DMS53 treated with DMSO at 0.1 percent for 48 hours (cell line): ENCODE measurements around the gene EPB41L4A.

Experiments used
- DNase-seq: peaks from one replicate; lab custom pipeline; 2025; ENCODE audit not compliant: unreplicated experiment; lab: John Stamatoyannopoulos, UW

Gene EPB41L4A

DNA sequence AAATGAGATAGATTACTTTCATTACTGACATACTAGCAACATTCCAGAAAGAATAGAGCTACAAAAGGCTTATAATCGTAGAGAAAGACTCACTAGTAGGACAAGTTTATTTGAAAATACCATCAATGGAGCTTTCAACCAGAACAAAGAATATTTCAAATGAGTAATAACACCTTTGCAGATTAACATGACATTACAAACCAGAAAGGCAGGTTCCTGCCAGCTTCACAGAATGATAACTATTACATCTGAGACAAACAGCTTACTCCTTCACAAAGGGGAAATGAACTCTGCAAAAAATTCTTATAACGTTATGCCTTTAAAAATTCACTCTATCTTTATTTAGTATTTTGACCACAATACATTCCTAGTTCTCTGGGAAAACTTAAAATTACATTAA lies 103.1 kb downstream of the EPB41L4A start:
- no peak for DNase-seq

DNA sequence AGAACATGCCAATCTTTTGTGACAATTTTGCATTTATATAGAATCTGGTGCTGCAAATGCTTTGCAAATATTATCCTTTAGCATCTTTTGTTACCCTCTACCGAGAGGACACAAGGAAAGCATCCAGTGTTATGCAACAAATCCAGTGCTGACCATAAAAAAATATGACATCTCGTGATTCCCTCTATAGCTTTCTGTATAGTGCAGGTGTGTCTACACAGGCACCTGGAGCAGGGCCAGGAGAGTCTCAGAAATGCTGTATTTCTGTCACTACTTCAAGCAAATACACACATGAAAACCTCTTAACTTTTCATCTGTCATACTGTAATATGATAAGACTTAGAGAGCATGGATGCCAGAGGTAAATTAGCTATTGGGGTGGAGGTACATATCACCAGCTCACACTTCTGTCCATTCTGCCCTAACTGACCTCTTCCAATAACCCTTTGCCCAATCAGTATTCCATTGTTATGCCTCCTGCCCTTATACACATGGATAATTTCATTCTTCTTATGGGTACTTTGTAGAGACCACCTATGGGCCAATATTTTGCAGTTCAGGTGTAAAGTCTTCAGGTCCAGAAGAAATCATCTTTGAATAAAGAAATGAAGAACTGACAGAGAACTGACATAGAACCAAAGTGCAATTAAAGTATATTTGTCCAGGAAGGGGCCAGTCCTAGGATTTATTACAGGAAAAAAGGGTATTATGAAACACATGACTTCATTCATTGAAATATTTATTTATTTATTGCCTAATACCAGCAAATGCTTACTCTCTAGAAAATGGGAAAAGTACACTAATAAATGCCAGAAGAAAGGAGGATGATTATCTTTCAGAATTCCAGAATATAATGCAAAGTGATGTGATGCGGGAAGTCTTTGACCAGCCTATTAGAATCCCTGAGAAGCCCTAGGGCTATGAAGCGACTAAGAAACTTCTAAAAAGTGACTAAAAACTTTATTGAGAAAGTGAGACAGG lies 106.5 kb downstream of the EPB41L4A start:
- DNase-seq = no peak

DNA sequence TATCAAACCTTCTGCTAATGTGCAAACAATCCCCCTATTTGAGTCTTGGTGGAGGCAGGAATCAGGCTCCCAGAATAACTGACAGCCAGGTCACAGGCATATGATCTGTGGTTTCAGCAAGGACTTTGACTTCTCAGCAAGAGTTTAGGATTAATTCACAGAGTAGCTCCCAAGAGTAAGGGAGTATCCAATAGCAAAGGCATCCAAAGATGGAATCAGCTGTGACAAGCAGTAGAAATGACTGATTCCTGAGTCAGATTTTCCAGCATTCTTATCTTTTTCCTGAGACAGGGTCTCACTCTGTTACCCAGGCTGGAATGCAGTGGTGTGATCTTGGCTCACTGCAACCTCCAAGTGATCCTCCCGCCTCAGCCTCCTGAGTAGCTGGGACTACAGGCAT lies 108.3 kb downstream of the EPB41L4A start:
- DNase-seq = no peak

DNA sequence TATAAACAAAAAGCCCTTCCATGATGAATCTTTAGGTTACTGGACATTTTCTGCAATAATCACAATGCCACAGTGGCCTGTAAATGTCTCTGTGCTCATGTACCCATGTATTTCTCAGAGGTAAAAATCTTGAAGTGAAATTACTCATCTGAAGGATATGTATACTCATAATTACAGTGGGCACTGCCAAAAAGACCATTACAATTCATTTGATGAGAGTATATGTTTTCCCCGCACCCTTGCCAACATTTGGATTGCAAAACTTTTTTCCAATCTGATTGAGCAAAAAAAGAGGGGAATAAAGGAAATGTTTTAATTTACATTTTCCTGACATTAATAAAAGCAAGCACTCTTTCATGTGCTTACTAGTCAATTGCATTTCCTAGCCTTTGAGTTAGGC lies 110.5 kb downstream of the EPB41L4A start:
- no peak for DNase-seq

DNA sequence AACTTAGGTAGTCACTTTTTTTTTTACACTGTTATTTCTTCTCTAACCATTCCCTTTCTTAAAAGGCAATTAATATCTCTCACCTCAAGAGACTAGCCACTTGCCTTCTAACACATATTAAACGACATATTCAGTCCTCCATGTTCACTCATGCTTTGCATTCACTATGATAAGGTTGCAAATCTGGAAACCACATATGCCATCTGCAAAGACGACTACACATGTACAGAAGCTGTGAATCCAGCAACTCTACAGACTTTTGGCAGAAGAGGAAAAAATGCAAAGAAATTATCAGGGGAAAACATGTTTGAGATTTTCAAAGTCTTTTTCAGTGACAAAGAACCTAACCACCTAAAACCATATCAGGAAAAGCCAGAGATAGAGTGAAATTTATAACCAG lies 112.1 kb downstream of the EPB41L4A start:
- no peak for DNase-seq

DNA sequence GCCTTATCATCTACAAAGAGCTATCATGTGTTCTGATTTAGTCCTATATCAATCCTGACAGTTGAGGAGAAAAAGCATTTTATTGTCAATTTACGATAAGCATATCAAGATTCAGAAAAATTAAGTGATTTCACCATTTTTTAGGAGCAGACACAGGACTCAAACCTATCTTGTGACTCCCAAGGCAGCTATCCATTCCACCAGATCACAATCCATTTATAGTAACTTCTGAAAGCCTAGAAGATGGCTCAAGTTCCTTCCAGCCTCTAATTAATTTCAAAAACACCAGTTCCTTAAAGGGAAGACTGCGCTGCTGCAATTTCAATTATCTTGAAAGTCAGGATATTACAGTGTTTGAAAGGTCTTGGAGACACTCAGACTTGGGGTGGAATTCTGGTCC lies 114.3 kb downstream of the EPB41L4A start:
- DNase-seq = no peak

DNA sequence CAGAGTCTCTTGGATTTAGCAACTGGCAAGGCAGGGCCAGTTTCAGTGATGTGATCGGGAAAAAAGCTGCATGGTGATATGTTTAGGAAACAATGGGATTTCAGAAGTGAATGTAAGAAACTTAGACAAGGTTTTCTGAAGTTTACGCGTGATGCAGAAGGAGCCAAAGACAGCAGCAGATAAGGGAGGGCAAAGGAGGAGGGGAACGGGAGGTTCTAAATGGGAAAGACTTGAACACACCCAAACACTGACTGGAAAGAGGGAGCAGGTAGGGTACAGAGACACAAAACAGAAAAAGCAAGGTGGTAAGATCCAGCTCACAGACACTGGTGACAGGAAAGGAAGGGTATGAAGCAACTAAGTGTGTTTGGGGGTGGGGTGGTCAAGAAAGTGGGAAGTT lies 115.4 kb downstream of the EPB41L4A start:
- DNase-seq = no peak

DNA sequence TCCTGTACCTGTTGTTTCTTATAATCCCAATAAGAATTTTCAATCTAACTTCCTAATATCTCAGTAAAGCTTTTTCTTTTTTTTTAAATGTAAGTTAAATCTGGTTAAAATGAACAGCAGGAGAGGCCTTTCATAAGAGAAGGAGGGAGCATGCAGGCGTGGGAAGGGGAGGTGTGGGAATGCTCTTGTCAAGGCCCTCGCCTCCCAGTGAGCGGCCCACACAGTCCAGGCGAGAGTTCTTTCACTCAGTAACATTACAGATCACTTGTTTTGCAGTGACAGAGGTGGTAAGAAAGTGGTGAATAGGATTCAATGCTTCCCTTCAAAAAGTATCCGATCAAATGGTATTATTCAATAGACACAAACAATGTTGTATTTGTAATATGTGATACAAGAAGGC lies 125.0 kb downstream of the EPB41L4A start:
- no peak for DNase-seq

DNA sequence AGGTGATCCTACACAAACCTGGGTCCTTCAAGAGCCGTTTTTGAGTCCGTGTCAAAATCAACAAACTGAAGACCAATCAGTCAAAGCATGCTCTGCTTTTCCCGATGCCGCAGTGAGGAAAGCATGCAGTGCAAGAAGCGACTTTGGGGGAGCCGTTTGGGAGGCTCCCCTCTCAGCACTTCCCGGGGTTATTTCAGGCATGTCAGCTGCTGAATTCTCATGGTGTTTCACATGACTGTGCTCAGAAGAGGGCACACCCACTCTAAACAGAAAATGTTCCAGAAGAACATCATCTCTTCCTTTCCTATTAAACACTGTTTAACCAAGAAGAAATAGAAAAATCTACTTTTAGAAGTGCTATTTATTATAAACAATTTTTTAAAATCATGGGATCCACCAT lies 125.5 kb downstream of the EPB41L4A start:
- DNase-seq = no peak

DNA sequence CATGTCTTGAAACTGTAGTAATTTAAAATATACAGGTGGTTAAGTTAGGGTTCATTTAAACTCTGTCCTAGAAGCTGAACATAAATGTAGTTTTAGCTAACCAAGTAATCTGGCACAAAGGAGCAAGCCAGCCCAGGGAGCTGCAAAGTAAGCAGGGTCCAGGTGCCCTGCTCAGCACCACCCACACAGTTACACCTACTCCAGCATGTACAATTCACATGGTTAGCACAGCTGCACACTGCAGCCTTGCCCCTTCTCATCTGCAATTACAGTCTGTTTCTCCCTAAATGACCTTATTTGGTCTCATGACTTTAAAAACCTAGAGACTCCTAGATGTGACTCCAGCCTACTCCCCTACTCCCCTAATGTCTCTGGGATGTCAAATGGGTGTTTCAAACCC lies 128.4 kb downstream of the EPB41L4A start:
- no peak for DNase-seq

DNA sequence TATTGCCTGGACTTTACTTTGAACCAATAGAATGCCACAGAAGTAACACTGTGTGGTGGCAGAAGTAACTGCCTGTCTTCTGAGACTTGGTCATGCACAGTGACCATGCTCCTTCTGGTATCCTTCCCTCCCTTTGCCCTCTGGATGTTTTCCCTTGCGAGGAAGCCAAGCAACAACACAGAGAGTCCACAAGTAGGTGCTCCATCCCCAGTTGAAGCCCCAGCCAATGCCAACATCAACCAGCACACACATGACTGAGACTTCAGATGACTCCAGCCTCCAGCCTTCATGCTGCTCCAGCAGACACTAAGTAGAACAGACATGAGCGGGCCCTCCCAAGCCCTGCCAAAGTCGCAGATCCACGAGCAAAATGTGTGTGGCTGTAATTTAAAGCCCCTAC lies 129.6 kb downstream of the EPB41L4A start:
- DNase-seq = no peak

DNA sequence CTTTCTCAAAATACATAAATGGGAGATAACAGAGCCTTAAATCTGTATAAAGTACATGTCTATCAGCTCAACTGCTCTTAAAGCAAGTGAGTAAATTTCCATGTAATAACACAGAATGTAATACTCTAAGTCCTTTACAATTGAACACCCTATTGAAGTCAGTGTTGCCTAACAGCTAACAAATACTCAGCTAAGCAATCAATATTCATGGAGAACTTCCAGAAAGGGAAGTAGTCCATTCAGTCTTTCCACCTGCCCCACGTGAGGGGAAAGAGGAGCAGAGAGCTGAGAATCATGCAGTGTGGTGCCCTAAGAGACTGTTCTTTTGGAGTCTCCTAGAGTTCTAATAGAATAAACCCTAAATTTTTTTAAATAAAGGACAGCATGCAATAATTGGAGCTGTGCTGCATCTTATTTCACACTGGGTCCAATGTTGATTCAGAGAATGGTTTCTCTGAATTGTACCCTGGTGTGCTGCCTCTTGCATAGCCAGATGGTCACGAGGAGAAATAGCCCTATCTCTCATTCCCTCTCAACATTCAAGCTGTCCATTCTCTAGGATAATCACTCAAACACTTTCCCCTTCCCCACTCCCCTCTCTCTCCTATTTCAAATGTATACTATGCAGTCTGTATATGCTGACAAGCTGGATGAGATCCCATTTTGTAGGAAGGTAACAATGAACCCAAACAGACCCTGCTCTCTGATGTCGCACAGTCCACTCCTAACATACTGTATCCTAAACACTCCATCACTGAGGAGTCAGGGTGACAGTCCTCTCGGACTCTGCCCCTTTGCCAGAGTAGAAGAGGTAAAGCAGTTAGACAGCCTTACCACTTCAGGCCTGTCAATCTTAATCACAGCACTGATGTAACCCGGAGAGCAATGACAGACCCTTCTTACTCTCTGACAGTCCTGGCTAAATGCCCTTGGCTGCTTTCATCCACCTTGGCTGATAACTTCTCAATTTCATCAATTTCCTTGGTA lies 134.8 kb downstream of the EPB41L4A start:
- no peak for DNase-seq

DNA sequence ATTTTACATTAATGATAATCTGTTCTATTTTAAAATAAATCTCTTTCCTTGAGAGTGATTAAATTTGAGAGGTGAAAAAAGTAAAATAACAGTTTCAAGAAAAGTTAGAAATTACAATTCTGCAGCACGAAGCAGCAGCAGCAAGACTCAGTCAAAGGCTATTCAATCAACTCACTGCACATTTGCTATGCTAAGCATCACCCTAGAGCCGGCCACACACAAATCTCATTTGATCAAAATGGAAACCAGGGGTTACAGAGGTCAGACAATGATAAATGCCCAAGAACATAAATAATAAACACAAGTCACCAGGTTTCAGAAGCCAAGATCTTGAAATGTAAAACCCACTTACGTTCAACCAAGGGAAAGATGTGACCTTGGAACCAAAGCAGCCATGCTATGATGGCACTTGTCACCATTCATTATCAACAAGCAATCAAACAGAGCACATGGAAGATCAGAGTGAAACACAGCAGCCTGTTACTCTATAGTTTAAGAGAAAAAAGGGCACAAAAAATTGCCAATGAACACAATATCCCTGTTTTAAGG lies 136.0 kb downstream of the EPB41L4A start:
- no peak for DNase-seq

DNA sequence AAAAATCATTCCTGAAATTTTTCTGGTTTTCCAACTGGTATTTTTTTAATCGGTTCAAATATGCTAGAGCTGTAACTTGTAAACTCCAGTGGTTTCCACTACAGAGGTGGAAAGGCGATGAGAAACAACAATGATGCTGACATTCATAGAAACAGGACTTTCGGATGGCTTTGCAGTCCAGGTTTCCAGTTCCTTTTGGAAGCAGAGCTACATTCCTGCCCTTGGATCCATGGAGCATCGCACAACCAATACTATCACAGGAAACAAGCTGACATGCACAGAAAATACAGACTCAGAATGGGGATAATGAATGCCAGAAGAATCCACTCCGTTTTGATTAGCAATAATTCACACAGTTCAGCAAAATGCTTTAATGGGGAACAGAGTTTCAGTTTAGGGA lies 140.0 kb downstream of the EPB41L4A start:
- no peak for DNase-seq

DNA sequence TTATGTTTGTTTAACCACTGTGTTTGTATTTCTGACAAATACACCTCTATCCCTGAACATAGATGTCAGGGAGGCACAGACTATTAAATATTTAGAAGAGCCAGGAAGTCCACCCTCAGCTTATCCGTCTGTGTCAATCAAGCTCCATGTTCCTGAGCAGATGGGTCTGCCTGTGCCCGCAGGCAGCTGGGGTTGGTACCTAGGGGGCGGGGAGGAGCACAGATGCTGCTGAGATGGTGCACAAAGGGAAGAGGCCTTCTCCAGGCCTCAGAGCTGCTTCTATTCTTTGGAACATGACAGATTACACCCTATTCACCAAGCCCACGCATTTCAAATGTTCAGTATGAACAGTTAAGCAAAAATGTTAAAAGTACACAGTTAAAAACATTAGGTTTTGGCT lies 142.1 kb downstream of the EPB41L4A start:
- DNase-seq = no peak

DNA sequence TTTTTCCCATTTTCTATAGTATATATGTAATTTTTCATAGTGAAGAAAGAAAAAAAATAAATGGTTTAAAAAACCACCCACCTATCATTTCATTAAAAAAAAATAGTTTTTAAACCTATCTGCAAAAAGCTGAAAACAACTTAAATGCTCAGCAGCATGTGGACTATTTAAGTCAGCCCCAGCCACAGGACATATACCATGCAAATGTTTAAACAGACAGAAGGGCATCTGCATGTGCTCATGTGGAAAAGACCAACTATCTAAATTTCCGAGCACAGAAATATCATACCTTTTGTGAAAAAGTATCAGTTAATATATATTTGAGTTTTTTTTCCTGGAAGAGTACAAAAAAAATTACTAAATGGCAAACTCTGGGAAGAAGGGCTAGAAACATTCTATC lies 143.4 kb downstream of the EPB41L4A start:
- DNase-seq = no peak

DNA sequence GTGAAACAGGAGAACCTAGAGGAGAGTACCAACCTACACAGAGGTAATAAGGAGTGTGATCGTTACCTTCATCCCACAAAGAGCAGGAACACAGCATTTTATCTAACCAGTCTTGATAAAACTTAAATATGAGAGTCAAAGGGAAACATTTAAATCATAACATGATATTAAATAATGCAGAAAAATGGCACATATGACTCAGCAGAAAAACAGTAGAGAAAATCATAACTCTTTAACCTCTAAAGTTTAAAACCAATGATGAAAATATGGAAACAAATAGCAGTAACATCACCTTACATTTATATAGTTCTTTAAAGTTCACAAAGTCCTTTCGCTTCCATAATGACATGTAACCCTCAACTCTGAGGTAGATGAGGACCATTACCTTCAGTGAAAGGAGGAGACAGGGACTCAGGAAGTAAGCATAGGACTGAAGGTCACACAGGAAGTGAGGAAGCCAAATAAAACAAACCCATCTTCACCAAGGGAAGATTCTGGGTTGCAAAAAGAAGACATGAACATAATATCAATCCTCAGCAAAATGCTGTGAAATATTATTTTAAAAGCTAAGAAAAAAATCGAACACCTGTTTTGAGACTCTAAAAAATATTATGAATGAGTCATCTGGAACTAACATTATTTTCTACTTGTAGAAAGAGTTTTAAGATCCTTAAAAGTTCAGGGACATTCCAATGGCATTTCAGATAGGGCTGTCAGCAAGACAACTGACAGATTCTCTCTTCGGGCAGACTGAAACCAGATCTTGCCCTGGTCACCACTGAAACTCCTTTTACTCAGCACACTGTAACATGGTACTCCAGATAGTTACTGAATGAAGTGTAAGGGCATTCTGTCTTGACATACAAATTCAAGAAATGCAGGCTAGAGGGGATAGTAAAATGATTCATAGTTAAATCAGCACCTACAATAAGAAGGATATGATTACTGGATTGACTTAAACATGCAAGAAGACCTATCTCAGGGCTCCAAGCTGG lies 148.5 kb downstream of the EPB41L4A start:
- no peak for DNase-seq

DNA sequence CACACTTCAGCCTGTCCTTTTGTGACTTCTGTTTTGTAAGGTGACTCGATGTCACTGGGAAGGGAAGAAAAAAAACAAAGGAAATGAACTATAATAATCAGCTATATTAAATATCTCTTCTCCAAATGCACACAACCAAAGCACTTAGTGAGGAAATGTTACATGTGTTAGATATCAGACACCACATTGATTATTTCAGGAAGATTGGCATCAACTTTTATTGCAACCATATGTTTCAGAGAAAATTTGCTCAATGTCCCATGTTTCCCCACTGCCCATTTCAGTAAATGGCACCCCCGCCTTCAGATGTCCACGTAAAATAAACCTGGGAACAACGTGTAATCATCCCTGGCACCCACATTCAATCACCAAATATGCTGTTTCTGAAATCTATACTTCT lies 151.8 kb downstream of the EPB41L4A start:
- no peak for DNase-seq

DNA sequence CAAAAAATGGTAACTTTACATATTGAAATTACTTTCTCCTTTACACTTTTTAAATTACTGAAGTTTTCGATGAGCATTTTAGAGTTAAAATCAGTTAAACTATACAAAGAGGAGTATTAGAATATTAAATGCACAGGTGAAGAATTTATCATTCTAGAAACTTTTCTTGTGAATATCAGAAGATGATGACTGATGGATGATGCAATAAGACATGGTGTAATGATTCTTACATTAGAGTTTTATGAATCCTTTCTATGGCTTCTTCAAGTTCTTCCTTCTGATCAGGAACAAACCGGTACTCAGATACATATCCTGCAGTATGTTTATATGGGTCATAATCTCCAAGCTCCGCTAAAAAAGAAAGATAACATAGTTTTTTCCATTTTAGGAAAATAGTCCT lies 154.4 kb downstream of the EPB41L4A start:
- no peak for DNase-seq

DNA sequence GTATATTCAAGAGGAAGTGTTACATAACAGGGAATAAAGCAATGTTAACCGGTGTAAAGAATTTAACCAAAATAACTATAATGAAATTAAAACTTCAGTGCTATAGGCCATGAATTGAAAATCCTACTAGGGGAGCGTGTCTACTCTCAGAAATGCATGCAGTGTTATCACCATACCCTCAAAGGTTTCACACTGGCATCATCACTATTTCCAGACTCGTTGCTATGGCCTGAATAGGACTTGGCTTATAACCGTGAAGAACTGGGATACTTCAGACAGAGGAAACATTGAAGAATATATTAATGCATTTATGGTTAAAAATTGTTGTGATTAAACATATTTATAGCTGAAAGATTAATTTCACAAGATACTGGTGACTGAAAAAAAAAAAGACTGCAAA lies 154.9 kb downstream of the EPB41L4A start:
- DNase-seq = no peak
